HG03139 (cell line): ENCODE measurements around the gene IGSF3.
"Not testable (repeated sequence)": the region's sequence is repeated elsewhere in the genome, so short reads cannot be mapped to it uniquely, and the experiment has no call there.

ENCODE experiments used
- ATAC-seq: cut with Tn5 transposase; IDR thresholded peaks from one replicate; pipeline ENCODE4 v1.9.1; 2021; ENCODE audit not compliant: unreplicated experiment

The IGSF3 gene

GRCh38 chr1:116603646-116604045 is 63.9 kb downstream of the IGSF3 start:
- not testable (repeated sequence) for ATAC-seq

DNA sequence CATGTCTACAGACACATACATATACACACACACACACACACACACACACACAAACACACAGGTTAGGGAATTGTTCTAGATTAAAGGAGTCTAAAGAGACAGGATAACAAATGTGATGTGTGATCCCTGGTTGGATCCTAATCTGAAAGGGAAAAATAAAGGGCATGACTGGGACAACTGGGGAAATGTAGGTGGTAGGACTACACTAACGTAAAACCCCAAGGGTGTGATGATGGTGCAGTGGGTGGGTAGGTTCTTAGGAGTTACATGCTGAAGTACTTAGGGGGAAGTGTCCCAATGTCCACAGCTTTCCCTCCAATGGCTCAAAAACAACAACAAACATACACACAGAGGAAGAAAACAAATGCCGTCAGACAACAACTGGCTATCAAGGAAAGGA is 68.2 kb downstream of the IGSF3 start:
- ATAC-seq, result not testable (repeated sequence)

DNA sequence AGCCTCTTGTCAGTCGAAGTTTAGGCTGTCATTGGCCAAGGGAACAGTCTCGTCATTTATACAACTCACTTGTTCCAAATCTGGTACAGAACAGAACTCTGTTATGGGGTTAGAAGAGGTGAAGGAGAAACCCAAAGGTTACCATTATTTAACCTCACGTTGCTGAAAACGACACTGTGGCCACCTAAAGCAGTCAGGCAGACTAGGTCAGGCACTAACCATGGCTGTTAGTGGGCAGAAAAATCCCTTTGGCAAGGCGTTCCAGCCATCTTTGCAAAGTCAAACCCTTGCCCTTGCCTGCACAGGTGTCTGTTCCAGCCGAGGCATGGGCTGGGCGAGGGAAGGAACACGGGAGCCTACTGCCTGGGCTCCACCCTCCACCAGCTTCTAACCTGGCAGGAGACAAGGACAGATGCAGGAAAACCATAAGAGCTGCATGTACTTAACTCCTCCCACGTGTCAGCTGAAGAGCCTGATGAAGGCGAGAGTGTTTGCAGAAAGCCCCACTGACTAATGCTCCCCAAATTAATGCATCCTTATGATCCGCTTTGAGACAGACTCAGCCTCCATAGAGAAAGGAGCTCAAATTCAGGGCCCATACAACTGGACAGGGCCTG is 69.0 kb downstream of the IGSF3 start:
- ATAC-seq, result not testable (repeated sequence)

DNA sequence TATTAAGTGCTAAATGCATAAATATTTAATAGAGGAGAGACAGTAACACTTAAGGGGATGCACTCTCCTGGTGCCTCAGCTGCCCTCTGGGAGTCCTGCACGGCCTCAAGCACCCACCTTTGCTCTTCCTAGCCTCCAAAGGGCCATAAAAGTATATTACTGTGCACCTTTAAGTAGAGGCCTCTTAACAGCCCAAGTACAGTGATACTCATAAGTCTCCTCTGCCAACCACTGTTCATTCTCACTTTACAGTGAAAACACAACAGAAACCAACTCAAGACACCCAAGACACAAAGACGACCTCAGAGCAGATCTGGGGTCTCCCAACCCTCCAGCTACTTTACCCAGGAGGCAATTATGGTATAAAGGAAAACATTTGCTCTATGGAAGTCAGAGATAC is 70.1 kb downstream of the IGSF3 start:
- peak; percentile 48 for ATAC-seq

DNA sequence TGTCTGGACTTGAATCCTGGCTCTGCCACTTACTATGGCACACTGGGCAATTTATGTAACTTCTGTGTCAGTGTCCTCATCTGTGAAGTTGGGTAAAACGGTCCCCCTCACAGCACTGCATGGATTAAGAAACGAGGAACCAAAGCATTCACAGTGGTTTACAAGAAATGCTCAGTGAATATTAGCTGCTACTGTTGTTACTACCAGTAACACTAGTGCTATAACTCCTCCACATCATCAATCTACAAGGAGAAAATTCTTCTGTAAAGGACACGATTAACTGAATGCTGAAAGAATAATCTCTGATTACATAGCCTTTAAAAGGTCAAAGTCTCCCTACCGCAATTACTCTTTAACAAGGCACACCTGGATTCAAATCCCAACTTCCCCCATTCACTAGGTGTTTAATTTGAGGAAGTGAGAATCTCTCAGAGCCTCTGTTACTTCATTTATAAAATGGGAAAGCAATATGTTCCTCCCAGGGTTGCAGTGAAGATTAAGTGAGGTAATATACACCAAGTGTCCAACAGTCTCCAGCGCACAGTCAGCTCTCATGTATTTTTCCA is 70.7 kb downstream of the IGSF3 start:
- not testable (repeated sequence) for ATAC-seq

DNA sequence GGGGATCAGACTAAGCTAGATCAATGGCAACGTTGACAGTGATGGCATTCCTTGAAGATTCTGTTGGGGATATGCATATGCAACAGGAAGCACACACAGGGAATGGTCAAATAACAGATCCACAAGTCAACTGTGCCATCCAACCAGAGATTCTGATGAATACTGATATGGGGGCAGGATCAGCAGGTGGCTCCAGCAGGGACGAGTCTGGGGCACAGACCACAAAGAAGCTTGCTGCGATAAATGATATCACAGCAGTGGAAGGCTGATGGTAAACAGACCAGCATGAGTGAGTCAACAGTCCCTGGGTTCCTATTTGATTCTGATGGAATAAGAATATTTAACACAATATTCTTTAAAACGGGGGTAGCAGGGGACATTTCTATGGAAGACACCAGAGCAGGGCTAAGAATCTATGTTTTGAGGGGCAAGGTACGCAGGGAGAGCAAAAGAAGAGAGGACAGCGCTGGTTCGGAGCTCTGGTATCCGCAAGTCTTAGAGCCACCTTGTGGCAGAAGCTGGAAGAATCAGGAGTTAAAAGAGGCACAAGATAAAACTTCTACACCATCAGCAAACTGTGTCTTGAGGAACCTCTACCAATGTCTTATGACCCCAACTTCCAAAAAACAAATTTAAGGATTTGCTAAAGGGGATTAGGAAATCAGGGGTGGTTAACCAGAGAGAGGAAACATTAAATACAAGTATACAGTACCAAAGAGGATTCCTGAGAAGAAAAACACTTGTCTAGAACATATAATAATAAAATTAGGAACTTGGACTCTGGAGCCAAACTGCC is 71.4 kb downstream of the IGSF3 start:
- ATAC-seq, result peak; percentile 53

- not testable (repeated sequence) for ATAC-seq
These were observed 72.3 kb downstream of the IGSF3 start for GRCh38 chr1:116595065-116595840.

DNA sequence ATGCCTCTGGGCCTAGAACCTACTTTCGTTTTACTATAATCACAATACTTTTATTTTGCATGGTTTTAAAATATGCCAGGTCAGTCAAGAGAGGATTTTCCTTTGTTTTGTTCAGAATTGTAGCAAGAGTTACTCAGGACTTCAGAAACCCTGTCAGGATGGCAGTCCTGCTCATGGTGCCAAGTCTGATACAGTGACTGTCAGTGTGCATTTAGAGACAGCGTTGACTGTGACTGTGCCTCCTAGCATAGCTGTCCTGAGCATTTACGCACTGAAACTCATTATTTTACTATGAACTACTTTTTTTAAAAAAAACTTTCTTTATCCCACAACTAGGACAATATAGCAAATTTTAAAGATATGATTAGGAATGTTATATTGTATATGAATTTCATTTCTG is 73.6 kb downstream of the IGSF3 start:
- ATAC-seq, result not testable (repeated sequence)

DNA sequence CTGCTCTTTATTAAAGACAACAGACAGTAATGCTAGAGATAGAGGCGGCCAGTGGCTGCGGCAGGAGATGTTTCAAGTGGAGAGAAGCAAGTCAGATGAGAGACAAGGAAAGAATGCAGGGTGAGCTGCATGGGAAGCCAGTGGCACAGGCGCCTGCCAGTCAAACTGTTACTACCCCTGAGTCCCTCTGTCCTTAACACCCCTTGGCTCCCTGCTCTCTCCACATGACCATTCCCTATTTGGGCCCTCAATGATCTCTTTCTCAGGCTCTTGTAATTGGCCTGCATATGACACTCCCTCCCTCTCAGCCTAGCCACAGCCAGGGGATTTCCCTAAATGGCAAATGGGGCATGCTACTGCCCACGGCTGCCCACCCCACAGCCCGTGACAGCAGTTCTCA is 74.1 kb downstream of the IGSF3 start:
- not testable (repeated sequence) for ATAC-seq

DNA sequence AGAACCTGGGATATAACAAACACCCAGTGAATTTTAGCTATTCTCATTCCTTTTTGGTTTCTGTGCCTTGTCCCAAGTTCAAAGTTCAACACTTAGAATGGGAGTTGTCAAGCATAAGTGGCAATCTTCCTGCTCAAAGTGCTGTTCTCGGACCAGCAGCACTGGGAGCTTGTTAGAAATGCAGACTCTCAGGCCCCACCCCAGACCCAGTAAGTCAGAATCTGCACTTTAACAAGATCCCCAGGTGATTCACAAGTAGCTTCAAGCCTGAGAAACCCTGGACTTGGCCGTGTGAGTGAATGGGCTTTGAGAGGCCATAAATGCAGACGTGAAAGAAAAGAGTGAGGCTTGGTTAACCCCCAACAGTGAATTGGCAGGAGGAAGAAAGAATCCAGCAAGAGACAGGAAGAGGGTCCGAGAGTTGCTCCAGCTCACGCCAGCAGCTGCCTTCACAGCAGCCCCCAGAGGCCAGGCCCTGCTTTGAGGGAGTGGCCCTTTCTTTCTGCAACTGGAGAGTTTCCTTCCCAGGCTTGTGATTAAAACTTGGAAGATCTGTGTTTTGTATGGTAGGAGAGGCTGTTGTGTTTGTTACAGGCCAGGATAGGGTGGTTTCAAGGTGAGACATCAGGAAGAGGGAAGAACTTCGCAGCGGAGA is 75.5 kb downstream of the IGSF3 start:
- not testable (repeated sequence) for ATAC-seq

- not testable (repeated sequence) for ATAC-seq
These were observed 76.3 kb downstream of the IGSF3 start for GRCh38 chr1:116591006-116591950.

DNA sequence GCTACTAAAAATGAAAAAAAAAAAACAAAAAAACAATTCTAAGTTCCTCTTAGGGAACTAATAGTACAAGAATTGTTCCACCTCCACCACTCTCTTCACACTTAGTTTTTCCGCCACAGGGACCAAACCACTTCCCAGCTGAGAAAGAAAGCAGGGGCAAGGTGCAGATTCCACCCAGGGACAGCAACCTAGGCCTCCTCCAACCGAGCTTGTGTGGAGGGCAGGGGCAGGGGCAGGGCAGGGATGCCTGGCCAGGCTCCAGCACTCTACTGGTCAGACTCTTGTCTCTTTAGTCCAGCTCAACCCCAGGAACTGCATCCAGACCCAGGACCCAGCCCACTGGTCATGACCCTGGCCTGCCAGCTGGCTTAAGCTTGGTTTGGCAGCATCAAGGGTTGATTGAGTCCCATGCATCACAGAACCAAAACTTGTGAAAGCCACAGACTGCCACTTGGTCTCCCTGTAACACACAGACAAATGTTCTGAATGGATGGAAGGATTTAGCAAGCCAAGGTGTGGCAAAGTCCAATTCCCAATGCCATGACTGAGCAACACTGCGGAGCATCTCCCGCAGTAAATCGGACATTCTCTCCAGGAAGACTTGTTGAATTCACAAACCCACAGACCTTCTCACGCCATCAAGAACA is 77.1 kb downstream of the IGSF3 start:
- ATAC-seq, result not testable (repeated sequence)

DNA sequence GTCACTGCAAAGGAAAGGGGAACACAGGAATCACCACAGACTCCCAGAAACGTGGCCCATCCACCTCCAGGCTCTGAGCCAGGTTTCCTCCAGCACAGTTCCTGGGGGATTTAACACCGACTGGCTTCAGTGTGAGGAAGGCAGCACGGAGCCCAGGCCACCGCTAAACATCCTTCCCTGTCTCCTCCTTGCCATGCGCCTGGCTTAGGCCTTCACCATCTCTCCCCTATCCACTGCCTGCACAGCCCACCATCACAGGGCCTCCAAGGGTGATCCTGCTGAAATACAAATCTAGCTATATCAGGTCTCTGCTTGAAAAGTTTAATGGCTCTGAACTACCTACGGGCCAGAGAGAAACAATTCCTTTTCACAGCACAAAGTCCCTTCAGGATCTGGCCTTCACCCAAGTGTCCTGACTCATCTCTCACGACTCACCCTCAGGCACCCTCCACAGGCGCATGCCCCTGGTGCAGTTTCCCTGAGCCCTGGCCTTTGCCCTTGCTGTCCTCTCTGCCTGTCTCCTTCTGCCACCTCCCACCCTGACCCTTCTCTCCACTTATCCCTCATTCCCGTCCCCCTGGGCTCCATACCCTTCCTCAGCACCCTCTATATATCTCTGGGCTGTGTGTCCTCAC is 78.3 kb downstream of the IGSF3 start:
- ATAC-seq, result not testable (repeated sequence)

- no peak for ATAC-seq
These were observed 79.9 kb downstream of the IGSF3 start for GRCh38 chr1:116587501-116588227.

GRCh38 chr1:116586741-116587143 is 80.8 kb downstream of the IGSF3 start:
- no peak for ATAC-seq

- ATAC-seq, result no peak
These were observed 81.6 kb downstream of the IGSF3 start for GRCh38 chr1:116585886-116586285.

DNA sequence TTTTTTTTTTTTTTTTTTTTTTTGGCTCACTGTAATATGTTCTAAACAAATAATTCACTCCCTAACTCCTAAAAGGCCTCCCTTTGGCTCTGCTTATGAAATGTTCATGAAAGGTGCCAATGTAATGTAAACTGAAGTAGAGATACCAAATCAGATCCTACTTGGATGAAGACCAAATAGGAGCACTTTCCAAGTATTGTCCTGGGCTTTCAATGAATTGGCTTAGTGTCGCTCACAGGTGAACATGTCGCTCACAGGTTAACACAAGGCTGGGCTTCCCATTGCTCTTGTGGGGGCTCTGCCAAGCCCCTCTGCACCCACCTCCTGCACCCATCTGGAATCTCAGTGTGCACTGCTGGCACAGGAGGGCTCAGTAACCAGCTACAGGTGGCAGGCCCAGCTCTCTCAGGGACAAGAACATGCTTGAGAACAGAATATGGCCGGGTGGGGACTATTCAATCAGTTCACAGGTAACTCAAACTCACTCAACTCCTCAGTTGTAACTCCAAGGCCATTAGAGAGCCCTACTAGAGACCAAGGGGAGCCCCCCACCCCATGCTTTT is 86.1 kb downstream of the IGSF3 start:
- ATAC-seq, result no peak
